AML-193 (cell line): ENCODE results near the gene SNCA.

ENCODE experiments used
- DNase-seq, 2 experiments: peaks; one replicate each; lab custom pipeline; 2025; lab: John Stamatoyannopoulos, UW

The SNCA gene

GRCh38 chr4:89836897-89837384 lies at the start of gene SNCA:
Gene SNCA (minus strand): TSS chr4:89837161. CDS start chr4:89835667, 1,494 bp downstream.
- peak; percentile 58 to 65 for DNase-seq

GRCh38 chr4:89879215-89879614 lies 42.3 kb upstream of the SNCA start:
- no peak for DNase-seq

GRCh38 chr4:89878611-89879010 lies 41.6 kb upstream of the SNCA start:
- DNase-seq, result peak; percentile 59 to 68

- no peak for DNase-seq
These were observed 39.6 kb upstream of the SNCA start for GRCh38 chr4:89876548-89876947.

GRCh38 chr4:89871211-89871610 lies 34.2 kb upstream of the SNCA start:
- DNase-seq, result no peak

- peak; percentile 6 to 25 for DNase-seq
These were observed 32.1 kb upstream of the SNCA start for GRCh38 chr4:89868999-89869589.

- DNase-seq, result no peak
These were observed 31.3 kb upstream of the SNCA start for GRCh38 chr4:89868276-89868675.

GRCh38 chr4:89863533-89863932 lies 26.6 kb upstream of the SNCA start:
- no peak for DNase-seq

- DNase-seq, result no peak
These were observed 24.0 kb upstream of the SNCA start for GRCh38 chr4:89860971-89861370.

- DNase-seq, result no peak
These were observed 18.3 kb upstream of the SNCA start for GRCh38 chr4:89855236-89855635.

- no peak for DNase-seq
These were observed 10.8 kb upstream of the SNCA start for GRCh38 chr4:89847571-89848325.

- no peak for DNase-seq
These were observed 2.6 kb upstream of the SNCA start for GRCh38 chr4:89839558-89839957.

GRCh38 chr4:89837993-89838390 lies 1.0 kb upstream of the SNCA start:
- DNase-seq, result peak; percentile 20 to 28

- peak; percentile 58 to 65 for DNase-seq
These were observed 528 bp upstream of the SNCA start for GRCh38 chr4:89837385-89837992.

- DNase-seq, result no peak
These were observed 773 bp downstream of the SNCA start for GRCh38 chr4:89836031-89836745.

GRCh38 chr4:89835413-89835812 lies 1.5 kb downstream of the SNCA start:
- no peak for DNase-seq

GRCh38 chr4:89834486-89835209 lies 2.3 kb downstream of the SNCA start:
- no peak for DNase-seq

- DNase-seq, result peak; percentile 88 to 91
These were observed 7.4 kb downstream of the SNCA start for GRCh38 chr4:89829470-89830138.

- no peak for DNase-seq
These were observed 13.5 kb downstream of the SNCA start for GRCh38 chr4:89823416-89823815.

- no peak for DNase-seq
These were observed 15.3 kb downstream of the SNCA start for GRCh38 chr4:89821612-89822011.

GRCh38 chr4:89820010-89820409 lies 17.0 kb downstream of the SNCA start:
- DNase-seq, result peak; percentile 27 to 53
